Esophagus muscularis mucosa (tissue), 3 donors: ENCODE results near the gene PID1.

Experiments used
- CTCF ChIP-seq, 3 experiments: fragments of 200-600 bp in 2 of 3; fragments of 450-650 bp in 1 of 3; sonication (generic) in 2 of 3; IDR thresholded peaks; one replicate each; pipeline ENCODE4 v1.5.1; 2017 to 2019; ENCODE audit warnings: antibody characterized with exemption in 3 of 3, mild to moderate bottlenecking in 2 of 3, moderate library complexity in 1 of 3
- POLR2A ChIP-seq: fragments of 450-650 bp; IDR thresholded peaks from one replicate; pipeline ENCODE4 v1.6.1; 2017; ENCODE audit warnings: antibody characterized with exemption, moderate library complexity, mild to moderate bottlenecking, low read depth

GRCh38 chr2:228974169-228974568 lies 296.9 kb downstream of the PID1 start:
- TF ChIP-seq POLR2A, result no peak
- TF ChIP-seq CTCF (IDR thresholded peaks at IDR 0.05), result no peak
